ENCODE results near the gene STARD13.
"Not testable (repeated sequence)": the region's sequence is repeated elsewhere in the genome, so short reads cannot be mapped to it uniquely, and the experiment has no call there.

GRCh38 chr13:33162725-33163124 lies 122.8 kb downstream of the STARD13 start:
- TF ChIP-seq CTCF (IDR thresholded peaks at IDR 0.05); EZH2 (IDR thresholded peaks at IDR 0.05; ENCODE audit: borderline replicate concordance, insufficient read depth, low read depth, low read length, poor library complexity, severe bottlenecking): not testable (repeated sequence)

Data from B cell (primary cell).